ENCODE data around the gene CDS2.

The CDS2 gene

GRCh38 chr20:5153612-5154542, 27.1 kb downstream of the CDS2 start:
- DNase-seq, result no peak

GRCh38 chr20:5154543-5154925, 27.7 kb downstream of the CDS2 start:
- no peak for DNase-seq

- DNase-seq, result no peak
Measured at GRCh38 chr20:5155404-5155803, 28.6 kb downstream of the CDS2 start.

- DNase-seq, result no peak
Measured at GRCh38 chr20:5156675-5157448, 30.1 kb downstream of the CDS2 start.

GRCh38 chr20:5159928-5160327, 33.1 kb downstream of the CDS2 start:
- DNase-seq, result no peak

- no peak for DNase-seq
Measured at GRCh38 chr20:5160882-5161281, 34.1 kb downstream of the CDS2 start.

GRCh38 chr20:5161536-5162164, 34.8 kb downstream of the CDS2 start:
- no peak for DNase-seq

GRCh38 chr20:5164645-5165625, 38.1 kb downstream of the CDS2 start:
- no peak for DNase-seq

GRCh38 chr20:5168651-5169396, 42.0 kb downstream of the CDS2 start:
- peak; percentile 29 for DNase-seq

- no peak for DNase-seq
Measured at GRCh38 chr20:5170341-5170740, 43.5 kb downstream of the CDS2 start.

- DNase-seq, result peak; percentile 41
Measured at GRCh38 chr20:5171064-5171789, 44.4 kb downstream of the CDS2 start.

GRCh38 chr20:5171790-5172164, 45.0 kb downstream of the CDS2 start:
- no peak for DNase-seq

GRCh38 chr20:5172167-5172601, 45.4 kb downstream of the CDS2 start:
- DNase-seq, result no peak

GRCh38 chr20:5172903-5173463, 46.2 kb downstream of the CDS2 start:
- no peak for DNase-seq

GRCh38 chr20:5173751-5174150, 46.9 kb downstream of the CDS2 start:
- DNase-seq, result no peak

- DNase-seq, result no peak
Measured at GRCh38 chr20:5177071-5177470, 50.3 kb downstream of the CDS2 start.

GRCh38 chr20:5178046-5178445, 51.2 kb downstream of the CDS2 start:
- no peak for DNase-seq

- DNase-seq, result no peak
Measured at GRCh38 chr20:5180421-5180820, 53.6 kb downstream of the CDS2 start.

- no peak for DNase-seq
Measured at GRCh38 chr20:5180933-5181332, 54.1 kb downstream of the CDS2 start.

GRCh38 chr20:5181492-5181891, 54.7 kb downstream of the CDS2 start:
- no peak for DNase-seq

All from right hindlimb (tissue), 1 donor.